Activated naive CD4-positive, alpha-beta T cell treated with anti-CD3 and anti-CD28 coated beads, Interleukin-2, amount 50 U/mL, for 16 hours (primary cell): Measurements from ENCODE around the gene LAMP1.
"Not testable (repeated sequence)": the region's sequence is repeated elsewhere in the genome, so short reads cannot be mapped to it uniquely, and the experiment has no call there.

Experiments used
- DNase-seq: peaks from one replicate; pipeline ENCODE4 v3.0.0-alpha.2; 2020

Gene LAMP1, protein sequence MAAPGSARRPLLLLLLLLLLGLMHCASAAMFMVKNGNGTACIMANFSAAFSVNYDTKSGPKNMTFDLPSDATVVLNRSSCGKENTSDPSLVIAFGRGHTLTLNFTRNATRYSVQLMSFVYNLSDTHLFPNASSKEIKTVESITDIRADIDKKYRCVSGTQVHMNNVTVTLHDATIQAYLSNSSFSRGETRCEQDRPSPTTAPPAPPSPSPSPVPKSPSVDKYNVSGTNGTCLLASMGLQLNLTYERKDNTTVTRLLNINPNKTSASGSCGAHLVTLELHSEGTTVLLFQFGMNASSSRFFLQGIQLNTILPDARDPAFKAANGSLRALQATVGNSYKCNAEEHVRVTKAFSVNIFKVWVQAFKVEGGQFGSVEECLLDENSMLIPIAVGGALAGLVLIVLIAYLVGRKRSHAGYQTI

DNA sequence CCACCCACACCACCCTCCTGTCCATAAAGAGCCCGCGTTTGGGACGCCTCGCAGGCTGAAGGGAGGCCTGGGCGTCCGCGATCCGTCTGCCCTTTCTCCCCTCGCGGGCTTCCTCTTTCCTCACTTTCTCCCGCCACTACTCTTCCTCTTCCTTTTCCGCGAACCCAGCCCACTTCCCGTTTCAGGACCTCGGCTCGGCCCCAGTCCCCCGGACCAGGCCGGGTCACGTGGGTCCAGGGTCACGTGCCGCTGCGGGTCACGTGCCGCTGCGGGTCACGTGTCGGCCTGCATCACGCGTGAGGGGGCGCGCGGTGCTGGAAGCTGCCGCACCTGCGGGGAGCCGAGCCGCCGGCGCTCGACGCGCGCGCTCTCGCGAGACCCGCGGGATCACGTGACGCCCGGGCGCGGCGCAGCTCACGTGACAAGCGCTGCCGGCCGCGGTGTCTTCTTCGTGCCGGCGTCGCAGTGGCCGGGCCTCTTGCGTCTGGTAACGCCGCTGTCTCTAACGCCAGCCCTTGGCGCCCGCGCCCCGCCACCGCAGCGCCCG lies at the start of gene LAMP1:
TSS of gene LAMP1 (plus strand) at position 417 of the 547 bp plus-strand sequence. CDS start 196 bp downstream, outside the sequence.
- DNase-seq: peak; percentile 99

DNA sequence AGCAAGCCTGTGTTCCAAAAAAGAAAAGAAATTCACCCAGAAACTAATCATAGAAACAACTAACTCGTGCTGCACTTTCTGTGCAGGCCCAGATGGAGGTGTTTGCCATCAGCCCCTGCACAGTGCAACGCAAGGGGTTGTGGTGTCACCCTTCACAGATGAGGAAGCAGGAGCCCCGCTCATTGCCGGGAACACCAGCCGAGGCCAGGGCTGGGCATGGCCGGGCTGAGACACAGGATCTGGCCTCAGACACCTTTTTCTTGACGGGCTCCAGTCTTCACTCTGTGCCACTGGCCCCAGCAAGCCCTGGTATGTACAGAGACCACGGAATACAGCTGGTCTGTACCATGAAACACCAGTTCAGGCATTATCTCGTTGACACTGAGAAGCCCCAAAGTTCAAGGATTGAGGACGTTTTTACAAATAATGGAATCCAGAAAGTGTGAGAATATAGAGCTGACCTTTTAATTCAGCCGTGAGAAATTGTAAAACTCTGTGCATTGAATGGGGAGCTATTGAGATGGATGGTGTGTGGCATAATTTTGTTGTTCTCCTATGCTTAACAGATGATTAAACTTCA lies 44.4 kb upstream of the LAMP1 start:
- no peak for DNase-seq

DNA sequence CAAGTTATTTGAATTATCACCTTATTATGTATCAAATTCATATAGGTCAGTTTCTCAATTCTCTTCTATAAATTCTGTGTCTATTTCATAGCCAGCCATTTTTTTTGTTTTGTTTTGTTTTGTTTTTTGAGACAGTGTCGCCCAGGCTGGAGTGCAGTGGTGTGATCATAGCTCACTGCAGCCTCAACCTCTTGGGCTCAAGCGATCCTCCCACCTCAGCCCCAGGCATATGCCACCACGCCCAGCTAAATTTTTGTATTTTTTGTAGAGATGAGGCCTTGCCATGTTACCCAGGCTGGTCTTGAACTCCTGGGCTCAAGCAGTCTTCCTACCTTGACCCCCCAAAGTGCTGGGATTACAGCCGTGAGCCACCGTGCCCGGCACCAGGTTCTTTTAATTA lies 39.1 kb upstream of the LAMP1 start:
- not testable (repeated sequence) for DNase-seq

DNA sequence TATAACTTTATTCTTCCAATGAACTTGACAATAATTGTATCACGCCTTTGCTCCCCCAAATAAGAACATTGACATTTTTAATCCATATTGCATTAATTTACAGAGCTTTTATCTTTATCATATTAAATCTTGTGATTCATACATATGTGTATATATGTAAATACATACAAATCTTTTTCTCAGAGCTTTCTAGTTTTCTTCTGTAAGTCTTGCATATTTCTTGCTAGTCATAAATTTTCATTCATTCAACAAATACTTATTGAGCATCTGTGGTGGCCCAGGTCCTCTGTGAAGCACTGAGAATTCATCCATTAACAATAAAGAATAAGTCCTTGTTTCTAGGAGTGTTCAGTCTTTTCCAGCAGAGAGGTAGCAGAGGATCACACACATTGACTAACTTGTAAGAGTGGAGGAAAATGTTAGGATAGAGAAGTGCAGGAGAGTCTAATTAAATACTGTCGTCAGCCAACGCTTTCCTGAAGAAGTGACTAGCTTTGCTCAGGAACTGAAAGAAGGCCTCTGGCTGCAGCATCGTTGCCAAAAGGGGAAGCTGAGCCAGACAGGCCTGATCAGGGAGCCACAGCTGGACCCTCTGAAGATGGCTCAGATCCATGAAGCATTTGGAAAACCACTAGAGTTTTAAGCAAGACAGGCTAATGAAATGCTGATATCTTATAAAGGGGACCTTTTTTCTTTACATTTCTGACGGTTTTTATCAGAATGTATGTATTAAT lies 38.6 kb upstream of the LAMP1 start:
- DNase-seq: no peak

DNA sequence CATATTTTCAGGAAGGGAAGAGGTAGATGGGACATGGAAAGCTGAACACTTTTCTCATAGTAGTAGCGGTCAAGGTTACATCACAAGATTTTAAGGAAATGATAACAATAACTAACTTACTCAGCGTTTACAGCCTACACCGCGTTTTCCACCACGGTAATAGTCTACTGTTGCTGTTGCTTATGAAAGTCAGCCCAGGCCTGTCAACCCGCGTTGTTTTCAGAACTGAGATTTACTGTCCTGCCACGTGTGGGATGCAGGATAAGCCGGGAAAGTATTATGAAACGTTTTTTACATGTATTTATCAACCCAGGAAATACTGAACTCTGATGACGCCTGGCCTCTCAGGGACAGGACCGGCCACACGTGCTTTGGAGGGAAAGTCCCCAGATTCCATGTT lies 36.0 kb upstream of the LAMP1 start:
- DNase-seq: no peak

DNA sequence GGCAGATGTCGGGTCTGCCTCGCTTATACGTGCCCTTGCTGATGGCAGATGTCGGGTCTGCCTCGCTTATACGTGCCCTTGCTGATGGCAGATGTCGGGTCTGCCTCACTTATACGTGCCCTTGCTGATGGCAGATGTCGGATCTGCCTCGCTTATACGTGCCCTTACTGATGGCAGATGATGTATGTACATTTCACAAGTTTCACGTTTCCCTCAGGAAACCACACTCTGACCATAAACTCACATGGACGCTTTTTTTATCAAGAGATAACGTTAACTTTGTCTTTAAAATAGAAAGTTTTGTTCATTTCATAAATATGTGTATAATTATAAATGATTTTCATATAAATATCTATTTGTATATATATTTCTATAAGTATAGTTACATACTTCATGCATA lies 34.0 kb upstream of the LAMP1 start:
- not testable (repeated sequence) for DNase-seq

DNA sequence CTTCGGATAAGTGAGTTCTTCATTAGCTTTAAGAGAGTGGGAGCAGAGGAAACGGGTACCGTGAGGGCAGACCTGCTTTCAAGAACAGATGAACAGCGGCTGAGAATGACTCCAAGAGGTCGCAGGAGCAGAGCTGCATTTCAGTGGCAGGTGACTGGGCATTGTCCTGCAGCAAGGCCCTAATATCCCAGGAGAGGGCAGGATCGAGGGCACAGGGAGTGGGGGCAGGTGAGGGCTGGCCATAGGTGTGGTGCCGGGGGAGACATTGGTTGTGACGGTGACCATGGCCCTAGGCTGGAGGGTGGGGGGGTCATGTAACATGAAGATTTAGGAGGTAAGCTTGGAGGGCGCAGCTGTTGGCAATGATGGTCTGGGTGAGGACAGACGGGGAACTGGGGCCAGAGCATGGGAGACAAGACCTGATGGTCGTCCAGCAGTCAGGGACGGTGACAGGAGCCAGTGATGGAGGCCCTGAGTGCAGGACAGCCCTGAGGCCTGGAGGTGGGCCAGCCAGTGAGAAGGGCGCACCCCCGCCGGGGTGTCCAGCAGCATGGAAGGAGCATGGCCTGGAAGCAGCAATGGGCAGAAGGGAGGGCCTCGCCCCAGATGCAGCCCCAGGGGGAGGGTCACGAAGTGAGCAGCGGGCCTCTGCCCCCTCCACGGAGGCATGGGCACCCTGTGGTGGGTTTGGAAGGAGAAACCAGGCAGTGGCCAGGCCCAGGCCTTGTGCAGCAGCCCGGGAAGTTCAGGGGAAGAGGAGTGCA lies 29.2 kb upstream of the LAMP1 start:
- DNase-seq: no peak

DNA sequence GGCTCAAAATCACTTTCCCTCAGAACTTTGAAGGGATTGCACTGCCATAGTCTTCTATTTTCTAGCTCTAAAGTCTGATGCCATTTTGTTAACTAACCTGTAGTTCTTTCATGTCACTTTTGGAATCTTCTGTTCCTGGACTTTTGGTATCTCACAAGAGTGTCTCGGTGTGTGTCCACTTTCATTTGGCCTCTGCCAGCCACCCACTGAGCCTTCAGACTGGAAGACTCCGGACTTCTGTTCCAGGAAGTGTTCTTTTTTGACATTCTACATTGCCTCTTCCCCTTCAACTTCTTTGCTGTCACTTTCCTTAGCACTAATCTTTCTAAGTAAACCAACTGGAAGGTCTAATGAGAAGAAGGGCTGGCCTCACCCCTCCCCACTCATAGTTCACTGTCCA lies 25.0 kb upstream of the LAMP1 start:
- no peak for DNase-seq

DNA sequence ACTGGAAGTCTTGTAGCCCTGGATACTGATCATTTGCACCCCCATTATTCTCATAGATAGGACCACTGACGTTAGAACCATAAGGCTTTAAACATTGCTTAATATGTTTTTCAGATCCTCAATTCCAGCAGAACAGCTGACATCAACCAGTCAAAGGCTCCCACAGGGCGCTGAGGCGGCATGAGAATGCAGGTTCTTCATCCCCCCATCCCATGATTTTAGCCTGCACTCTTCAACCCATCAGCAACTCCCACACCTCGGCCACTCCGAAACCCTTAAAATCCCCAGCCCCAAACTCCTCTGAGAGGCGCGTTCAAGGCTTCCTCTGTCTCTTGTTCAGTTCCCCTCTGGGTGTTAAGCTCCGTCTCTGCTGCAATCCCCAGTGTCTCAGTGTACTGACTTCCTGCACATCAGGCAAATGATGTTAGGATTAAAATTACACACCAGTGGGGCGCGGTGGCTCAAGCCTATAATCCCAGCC lies 24.3 kb upstream of the LAMP1 start:
- DNase-seq: no peak

DNA sequence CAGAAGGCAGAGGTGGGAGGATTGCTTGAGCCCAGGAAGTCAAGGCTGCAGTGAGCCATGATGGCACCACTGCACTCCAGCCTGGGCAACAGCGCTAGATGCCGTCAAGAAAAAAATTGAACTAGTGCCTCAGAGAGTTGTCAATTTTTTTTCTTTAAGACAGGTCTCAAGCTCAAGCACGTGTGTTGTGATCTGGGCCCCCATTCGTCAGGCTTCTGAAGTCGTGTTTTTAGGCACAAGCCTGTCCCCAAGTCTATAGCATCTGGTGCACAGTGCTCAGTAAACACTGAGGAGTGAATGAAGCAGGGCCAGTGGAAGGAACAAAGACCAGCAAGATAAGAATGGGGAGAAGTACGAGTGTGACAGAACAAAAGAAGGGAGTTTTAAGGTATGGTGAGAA lies 23.7 kb upstream of the LAMP1 start:
- no peak for DNase-seq

DNA sequence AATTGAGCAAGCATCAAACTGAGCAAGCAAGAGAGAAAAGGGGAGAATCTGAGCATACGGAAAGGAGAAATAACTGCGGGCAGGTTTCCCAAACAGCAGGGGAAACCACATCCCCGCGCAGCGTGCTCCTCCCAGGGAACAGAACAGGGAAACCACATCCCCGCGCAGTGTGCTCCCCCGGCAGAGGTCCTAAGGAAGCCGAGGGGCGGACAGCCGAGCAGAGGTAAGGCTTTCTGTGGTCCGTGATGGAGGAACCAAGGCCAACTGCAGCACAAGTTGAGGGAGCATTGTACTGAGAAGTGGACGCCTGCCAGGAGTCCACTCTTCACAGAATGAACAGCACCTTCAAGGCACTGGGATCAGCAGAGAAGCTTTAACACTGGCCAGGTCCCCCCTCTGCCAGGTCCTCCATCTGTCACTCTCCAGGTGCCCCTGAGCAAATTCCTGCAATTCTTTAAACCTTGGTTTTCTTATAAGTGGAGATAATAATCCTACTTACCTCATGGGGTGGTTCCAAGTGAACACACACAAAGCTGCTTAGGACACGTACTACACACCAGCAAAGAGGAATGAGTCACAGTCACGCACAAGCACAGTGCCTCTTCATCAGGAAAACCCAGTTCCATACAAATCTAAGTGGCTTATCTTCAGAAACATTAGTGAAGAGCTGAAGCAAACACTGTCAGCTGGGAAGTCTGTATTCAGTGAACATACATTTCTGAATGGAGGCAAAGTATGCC lies 23.0 kb upstream of the LAMP1 start:
- no peak for DNase-seq

DNA sequence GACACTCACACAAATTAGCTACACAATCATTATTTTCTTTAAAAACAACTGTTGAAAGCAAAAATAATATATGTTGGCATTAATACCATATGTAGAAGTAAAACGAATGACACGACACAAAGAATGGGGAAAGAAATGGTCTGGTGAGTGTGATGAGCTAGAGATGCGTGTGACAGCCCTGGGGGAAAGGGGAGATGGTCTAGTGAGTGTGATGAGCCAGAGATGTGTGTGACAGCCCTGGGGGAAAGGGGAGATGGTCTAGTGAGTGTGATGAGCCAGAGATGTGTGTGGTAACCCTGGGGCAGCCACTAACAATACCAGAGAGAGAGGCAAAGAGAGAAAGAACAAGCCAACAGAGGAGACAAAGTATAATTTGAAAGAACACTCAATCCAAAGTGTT lies 22.3 kb upstream of the LAMP1 start:
- no peak for DNase-seq

DNA sequence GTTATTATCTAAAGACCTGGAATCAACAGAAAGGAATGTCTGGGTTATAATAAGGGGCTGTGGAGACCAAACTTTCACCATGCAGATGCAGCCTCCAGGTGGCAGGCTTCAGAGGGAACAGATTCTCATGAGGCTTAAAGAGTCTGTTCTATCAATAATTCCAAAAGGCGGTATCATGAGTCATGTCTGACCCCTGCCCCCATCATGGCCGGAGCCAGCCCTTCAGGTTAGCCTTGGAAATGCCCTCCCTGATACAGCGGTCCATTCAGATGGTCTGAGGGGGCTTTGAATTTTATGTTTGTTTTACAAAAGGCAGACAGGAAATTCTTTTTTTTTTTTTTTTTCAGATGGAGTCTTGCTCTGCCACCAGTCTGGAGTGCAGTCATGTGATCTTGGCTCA lies 21.7 kb upstream of the LAMP1 start:
- DNase-seq: peak; percentile 39

DNA sequence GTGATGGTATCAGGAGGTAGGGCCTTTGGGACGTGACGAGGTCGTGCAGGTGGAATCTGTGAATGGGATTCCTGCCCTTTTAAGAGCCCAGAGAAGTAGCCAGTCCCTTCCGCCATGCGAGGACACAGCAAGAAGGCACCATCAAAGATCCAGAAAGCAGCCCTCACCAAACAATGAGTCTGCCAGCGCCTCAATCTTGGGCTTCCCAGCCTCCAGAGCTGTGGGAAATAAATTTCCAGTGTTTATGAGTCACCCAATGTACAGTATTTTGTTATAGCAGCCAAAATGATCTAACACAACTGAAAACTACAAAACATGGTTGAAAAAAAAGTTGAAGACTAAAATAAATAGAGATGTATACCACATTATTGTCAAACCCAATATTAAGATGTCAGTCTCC lies 16.9 kb upstream of the LAMP1 start:
- no peak for DNase-seq

DNA sequence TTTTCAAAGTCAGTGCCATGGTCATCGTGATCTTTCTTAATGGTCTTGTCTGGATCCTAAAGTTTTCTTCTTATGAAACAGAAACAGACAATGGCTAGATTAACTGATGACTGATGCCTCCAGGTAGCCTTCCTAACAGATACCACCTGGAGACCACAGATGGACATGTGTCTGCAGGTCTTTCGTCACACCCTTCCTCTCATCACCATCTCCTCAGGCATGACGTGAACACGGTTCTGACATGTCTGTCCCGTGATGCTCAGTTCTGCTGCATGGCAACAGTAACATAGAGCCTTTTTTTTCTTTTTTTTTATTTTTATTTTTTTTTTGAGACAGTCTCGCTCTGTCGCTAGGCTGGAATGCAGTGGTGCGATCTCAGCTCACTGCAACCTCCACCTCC lies 13.1 kb upstream of the LAMP1 start:
- DNase-seq: no peak

DNA sequence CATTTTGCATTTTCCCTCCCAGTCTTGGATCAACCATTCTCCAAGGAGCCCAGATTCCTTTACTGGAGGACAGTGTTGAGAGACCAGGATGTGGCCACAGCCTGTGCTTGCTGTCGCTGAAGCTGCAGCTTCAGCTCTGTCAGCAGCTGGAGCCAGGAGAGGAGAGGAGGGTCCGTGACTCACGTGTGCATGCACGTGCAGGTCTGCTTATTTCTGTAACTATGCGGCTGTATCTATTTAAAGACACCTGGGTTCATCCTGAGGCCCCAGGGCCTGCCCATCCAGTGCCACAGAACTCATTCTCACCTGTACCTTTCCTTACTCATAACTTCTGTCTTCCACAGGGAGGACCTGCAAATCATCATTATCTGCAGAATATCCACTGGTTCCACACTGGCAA lies 8.2 kb upstream of the LAMP1 start:
- no peak for DNase-seq

DNA sequence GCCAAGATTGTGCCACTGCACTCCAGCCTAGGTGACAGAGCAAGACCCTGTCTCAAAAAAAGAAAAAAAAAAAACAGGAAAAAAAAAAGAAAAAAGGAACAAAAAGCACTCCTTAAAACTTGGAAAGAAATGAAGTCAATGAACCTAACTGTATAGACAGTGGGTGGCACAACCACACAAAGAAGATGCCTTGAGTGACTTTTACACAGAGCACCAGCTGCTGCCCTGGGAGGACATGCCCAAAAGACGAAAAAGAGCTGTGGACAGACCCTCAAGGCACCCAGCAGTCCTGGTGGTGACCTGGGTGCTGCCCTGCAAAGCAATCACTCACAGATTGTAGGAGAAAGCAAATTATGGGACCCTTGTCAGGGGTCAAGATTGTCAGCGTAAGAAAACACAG lies 5.9 kb upstream of the LAMP1 start:
- DNase-seq: no peak

DNA sequence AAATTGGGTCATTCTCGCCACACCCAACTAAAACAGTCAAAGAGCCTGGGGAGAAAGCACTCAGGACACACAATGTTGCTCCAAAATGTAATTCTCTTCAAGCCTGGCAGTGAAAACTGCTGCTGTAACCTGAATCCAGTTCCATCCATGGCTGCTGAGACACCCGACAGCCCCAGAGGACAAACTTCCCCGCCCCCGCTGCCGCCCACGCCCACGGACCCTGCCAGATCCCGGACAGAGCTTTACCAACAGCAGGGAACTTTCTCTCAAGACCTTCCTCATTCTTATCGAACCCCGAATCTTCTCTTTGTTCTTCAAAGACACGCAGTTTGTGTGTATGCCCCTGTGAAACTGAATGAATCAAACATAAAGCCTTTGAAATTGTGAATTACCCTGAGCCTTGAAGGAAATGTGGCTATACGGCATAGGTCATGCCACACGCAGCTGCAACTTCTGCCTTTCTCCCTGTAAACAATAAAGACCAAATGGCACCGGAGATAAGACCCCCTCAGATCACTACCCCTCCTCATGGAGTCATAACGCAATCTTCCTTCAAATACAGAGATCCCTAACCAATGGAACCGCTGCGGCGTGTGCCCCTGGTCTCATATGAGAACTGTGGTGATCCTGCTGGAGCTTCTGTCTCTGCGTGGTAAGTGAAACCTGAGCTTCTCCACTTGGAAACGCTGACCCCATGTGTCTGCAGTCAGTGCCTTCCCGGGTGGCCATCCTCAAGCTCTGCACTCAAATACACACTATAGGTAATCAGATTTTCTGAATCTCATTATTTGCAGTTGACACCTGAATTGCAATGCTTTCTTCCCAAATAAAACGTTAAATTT lies 4.8 kb upstream of the LAMP1 start:
- DNase-seq: peak; percentile 18

DNA sequence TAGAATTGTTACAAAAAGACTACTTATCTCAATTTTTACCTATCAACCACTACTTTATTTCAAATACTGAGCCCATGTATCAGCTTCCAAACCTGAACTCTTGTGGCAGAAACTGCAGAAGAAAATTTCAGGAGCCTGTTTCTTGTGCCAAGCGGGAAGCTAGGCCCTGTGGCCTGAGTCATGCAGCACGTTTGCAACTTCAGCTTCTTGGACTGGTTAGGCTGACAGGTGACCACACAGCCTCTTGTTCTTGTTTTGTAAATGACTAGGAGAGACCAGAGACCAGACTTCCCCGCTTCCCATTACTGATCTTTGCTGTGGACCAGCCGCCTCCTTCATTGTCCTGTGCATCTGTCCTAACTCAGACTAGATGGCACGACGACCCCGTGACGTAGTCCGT lies 3.4 kb upstream of the LAMP1 start:
- no peak for DNase-seq

DNA sequence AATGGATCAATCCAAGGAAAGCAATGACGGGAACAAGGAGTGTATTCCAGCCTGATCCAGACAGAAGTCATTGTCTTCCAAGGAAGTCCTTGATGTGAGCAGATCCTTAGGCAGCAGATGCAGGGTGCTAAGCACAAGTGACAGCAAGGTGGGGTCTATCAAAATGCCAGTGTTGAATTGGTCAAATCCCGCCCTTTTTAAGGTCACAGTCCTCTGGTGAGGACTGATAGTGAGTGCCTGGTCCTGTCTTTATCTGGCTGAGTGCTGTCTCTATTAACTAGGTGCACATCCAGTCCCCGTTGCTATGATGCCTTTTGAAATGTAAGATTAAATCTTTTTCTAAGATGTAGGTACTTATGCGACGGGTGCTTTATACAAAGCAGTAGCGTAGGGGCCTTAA lies 1.3 kb upstream of the LAMP1 start:
- no peak for DNase-seq
